Pancreas (tissue), 10 donors: Measurements from ENCODE around the gene KATNAL2. TPM values are rescaled to one million over a fixed set of nuclear protein-coding genes. Genes with fewer than 3 reads are reported as not detected.

Experiments
- ATAC-seq, 4 donors: fragments of 200-7000 bp; cut with Tn5 transposase; one replicate each; pipeline versions ENCODE4 v1.8.0 to v1.9.1; 2020; ENCODE audit warnings: mild to moderate bottlenecking in 4 of 4, moderate library complexity in 4 of 4
- DNase-seq, 6 donors: peaks; one replicate each; pipeline ENCODE4 v3.0.0-alpha.2; 2020
- FAIRE-seq: peaks from 2 replicates; lab custom pipeline; 2012; peaks lifted over from hg19 to GRCh38; lab: Jason Lieb, UNC
- H3K27ac ChIP-seq, 4 donors: fragments of 200-600 bp; sonication (generic); 1 replicate in 3 of 4; 2 replicates in 1 of 4; pipeline versions ENCODE4 v1.5.0 to v1.8.0; 2020
- H3K27me3 ChIP-seq, 4 donors: fragments of 200-600 bp; one replicate each; pipeline ENCODE4 v1.8.0; 2021
- H3K36me3 ChIP-seq, 3 donors: fragments of 200-600 bp; sonication (generic) in 1 of 3; one replicate each; pipeline versions ENCODE4 v1.5.0 to v1.8.0; 2020 to 2021
- H3K4me1 ChIP-seq, 3 donors: fragments of 200-600 bp; one replicate each; pipeline ENCODE4 v1.8.0; 2021
- H3K4me3 ChIP-seq, 4 donors: fragments of 200-600 bp; sonication (generic) in 2 of 4; one replicate each; pipeline versions ENCODE4 v1.5.0 to v1.8.0; 2020 to 2021
- H3K9me3 ChIP-seq, 4 donors: fragments of 200-600 bp; one replicate each; pipeline ENCODE4 v1.8.0; 2021
- WGBS, 2 donors: extraction: QIAGEN DNeasy Blood & Tissue Kit; methylation state at CpG; one replicate each; pipeline ENCODE4 v1.1.7; 2013; 5-methylcytosine and 5-hydroxymethylcytosine counted together
- intact Hi-C, 3 donors: fragments of 100-400 bp; cut with DNase I; formaldehyde crosslinking; loops; one replicate each; pipeline versions ENCODE4 v1.11.1 to v1.14.2; 2022
- polyA plus RNA-seq, 2 donors: library from polyadenylated mRNA; stranded (reverse); fragments of 200-250 nt; gene quantifications; one replicate each; pipeline ENCODE4 v1.2.3, GENCODE V29; 2013
- total RNA-seq, 6 donors: library from RNA; stranded (reverse); fragmentation: NEBNext Ultra II Directional in 4 of 6; extraction: Animal tissue kit (Norgen Biotek cat#: 25700) in 4 of 6; gene quantifications; one replicate each; pipeline versions ENCODE4 v1.2.1 to v1.2.4, GENCODE V29; 2021 to 2023
- TF ChIP-seq, protein P1 (sequence below), 4 donors: fragments of 200-600 bp; sonication (generic) in 3 of 4; IDR thresholded peaks; one replicate each; pipeline versions ENCODE4 v1.5.0 to v1.8.0; 2021; ENCODE audit warnings: antibody characterized with exemption in 4 of 4
- donor health status: healthy with polysubstance abuse.
- donor health status: DM: no; HTN: no; CAD: no; lungs with moderate emphysema.
- donor health status: DM: no; HTN: no; CAD: no.
- donor health status: control.
- donor health status: control.
- donor health status: Bipolar disorder and iron deficiency.
- donor health status: DM: yes; HTN: yes; CAD: no.
- donor health status: DM: no; HTN: no; CAD: no.
- donor health status: DM: no; HTN: no; CAD: no.
- donor health status: DM: yes; HTN: yes; CAD: no.

KATNAL2 gene
- total and polyA plus RNA-seq, 8 donors = 0.97 to 3.8 (median 1.7) TPM

DNA sequence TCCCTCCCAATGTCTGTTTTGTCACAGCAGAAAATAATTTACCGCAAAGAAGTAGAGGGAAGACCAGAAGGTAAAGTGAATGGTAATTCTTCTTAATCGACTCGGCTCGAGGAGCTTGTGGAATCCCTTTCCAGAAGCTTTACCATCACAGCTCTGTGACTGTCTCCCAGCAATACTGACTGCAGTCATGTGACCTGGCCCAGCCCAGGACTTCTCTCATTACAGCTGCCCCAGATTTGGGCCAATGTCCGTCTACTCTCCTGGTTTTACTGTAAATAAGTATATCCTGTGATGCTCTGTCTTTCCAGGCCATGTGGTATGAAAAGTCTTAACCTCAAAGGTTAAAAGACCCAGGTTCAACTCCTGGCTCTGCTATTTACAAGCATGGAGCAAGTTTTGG lies 137.0 kb downstream of the KATNAL2 start:
- TF ChIP-seq, protein P1, sequence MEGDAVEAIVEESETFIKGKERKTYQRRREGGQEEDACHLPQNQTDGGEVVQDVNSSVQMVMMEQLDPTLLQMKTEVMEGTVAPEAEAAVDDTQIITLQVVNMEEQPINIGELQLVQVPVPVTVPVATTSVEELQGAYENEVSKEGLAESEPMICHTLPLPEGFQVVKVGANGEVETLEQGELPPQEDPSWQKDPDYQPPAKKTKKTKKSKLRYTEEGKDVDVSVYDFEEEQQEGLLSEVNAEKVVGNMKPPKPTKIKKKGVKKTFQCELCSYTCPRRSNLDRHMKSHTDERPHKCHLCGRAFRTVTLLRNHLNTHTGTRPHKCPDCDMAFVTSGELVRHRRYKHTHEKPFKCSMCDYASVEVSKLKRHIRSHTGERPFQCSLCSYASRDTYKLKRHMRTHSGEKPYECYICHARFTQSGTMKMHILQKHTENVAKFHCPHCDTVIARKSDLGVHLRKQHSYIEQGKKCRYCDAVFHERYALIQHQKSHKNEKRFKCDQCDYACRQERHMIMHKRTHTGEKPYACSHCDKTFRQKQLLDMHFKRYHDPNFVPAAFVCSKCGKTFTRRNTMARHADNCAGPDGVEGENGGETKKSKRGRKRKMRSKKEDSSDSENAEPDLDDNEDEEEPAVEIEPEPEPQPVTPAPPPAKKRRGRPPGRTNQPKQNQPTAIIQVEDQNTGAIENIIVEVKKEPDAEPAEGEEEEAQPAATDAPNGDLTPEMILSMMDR (IDR thresholded peaks at IDR 0.05) = no peak
- H3K36me3 ChIP-seq = no peaks in the 10 kb centered on the region
- no peaks in the 10 kb centered on the region for H3K4me1 ChIP-seq
- intact Hi-C loops = no loop called here
- DNase-seq (no peak), FAIRE-seq (no peak), ATAC-seq (no peak)
- H3K27me3 ChIP-seq = no peaks in the 10 kb centered on the region
- no peaks in the 10 kb centered on the region for H3K9me3 ChIP-seq
- H3K27ac ChIP-seq = no peak overlapping the region
- H3K4me3 ChIP-seq = no peak overlapping the region
- 77 to 89% methylated on average over 5 of the region's 5 CpGs for WGBS, 2 donors

DNA sequence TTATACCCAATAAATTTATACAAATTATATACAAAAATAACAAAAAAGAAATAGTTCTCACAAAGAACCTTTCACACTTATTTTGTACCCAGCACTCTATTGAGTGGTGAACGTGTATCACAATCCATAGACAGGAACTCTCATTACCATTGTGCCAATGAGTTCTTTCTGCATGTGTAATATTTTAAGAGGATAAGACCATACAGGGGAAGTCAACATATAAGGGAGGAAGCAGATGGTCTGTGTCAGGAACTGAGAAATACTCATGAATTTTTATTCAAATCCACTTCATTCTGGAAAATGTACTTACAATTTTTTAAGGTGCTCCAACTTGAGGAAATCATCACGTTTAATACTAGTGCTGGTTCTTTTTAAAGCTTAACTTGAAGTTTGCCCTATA lies 145.1 kb downstream of the KATNAL2 start:
- ATAC-seq (no peak), FAIRE-seq (no peak), DNase-seq (no peak)
- no peaks in the 10 kb centered on the region for H3K27me3 ChIP-seq
- intact Hi-C loops = no loop called here
- H3K27ac ChIP-seq = no peak overlapping the region
- H3K4me3 ChIP-seq = no peak overlapping the region
- 48 to 61% methylated on average over 2 of the region's 2 CpGs for WGBS, 2 donors
- H3K9me3 ChIP-seq = no peaks in the 10 kb centered on the region
- no peaks in the 10 kb centered on the region for H3K4me1 ChIP-seq
- H3K36me3 ChIP-seq = no peaks in the 10 kb centered on the region
- TF ChIP-seq, protein P1 (IDR thresholded peaks at IDR 0.05) = no peak

DNA sequence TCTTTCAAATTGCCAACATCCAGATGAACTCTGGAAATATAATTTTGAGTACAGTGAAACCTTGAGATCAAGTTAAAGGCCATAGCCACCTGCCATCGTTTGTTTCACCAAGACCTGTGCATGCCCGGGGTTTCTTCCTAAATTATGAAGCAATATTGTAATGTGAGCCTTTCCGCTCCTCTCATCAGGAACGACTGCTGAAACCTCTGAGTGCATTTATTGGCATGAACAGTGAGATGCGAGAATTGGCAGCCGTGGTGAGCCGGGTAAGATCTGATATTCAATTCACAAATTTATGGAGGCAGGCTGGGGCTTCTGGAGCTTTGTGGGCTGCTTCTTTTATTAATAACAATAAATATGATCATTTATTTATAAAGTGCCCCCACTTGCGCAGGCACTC lies 145.7 kb downstream of the KATNAL2 start:
- WGBS, 2 donors = 87 to 90% methylated on average over 8 of the region's 8 CpGs
- Histone ChIP-seq H3K9me3 (no peaks in the 10 kb centered on the region), H3K4me1 (no peaks in the 10 kb centered on the region), H3K27ac (no peak overlapping the region), H3K4me3 (no peak overlapping the region), H3K27me3 (no peaks in the 10 kb centered on the region), H3K36me3 (no peaks in the 10 kb centered on the region)
- ATAC-seq = no peak
- DNase-seq = no peak
- TF ChIP-seq, protein P1 (IDR thresholded peaks at IDR 0.05) = no peak
- no peak for FAIRE-seq
- intact Hi-C loops = no loop called here

GRCh38 chr18:47067648-47068047 lies 150.2 kb downstream of the KATNAL2 start:
- no peak for ATAC-seq
- 68 to 70% methylated on average over 3 of the region's 3 CpGs for WGBS, 2 donors

More at GRCh38 chr18:47067648-47068047, 150.2 kb downstream of the KATNAL2 start:
- no peaks in the 10 kb centered on the region for H3K36me3 ChIP-seq
- TF ChIP-seq, protein P1 (IDR thresholded peaks at IDR 0.05) = no peak
- no peaks in the 10 kb centered on the region for H3K27me3 ChIP-seq
- intact Hi-C loops = no loop called here
- DNase-seq (no peak), FAIRE-seq (no peak)
- no peak overlapping the region for H3K4me3 ChIP-seq
- no peaks in the 10 kb centered on the region for H3K4me1 ChIP-seq
- H3K27ac ChIP-seq = no peak overlapping the region
- no peaks in the 10 kb centered on the region for H3K9me3 ChIP-seq
